IMR-90 (cell line): ENCODE data around the gene PKHD1.

ENCODE experiments used
- CTCF ChIP-seq: conservative IDR thresholded peaks from 2 replicates; pipeline ENCODE4 v1.5.1; 2012; ENCODE audit warnings: mild to moderate bottlenecking, low read depth, low read length, improper control_type of control experiment
- POLR2A ChIP-seq: IDR thresholded peaks from 2 replicates; pipeline ENCODE4 v1.6.1; 2012; ENCODE audit warnings: mild to moderate bottlenecking, low read depth, low read length
- RFX5 ChIP-seq: IDR thresholded peaks from 2 replicates; pipeline ENCODE4 v1.8.0; 2012; ENCODE audit warnings: low read depth, mild to moderate bottlenecking, low read length, moderate library complexity

GRCh38 chr6:51813904-51814303 is 273.5 kb downstream of the PKHD1 start:
- TF ChIP-seq POLR2A (no peak), CTCF (no peak), RFX5 (no peak)
